Fibroblast of peridontal ligament (primary cell): ENCODE data around the gene CPNE1.
"Not testable (repeated sequence)": the region's sequence is repeated elsewhere in the genome, so short reads cannot be mapped to it uniquely, and the experiment has no call there.

Experiments
- DNase-seq: peaks from one replicate; pipeline ENCODE4 v3.0.0-alpha.2; 2010; ENCODE audit errors: extremely low read depth

CPNE1 gene

DNA sequence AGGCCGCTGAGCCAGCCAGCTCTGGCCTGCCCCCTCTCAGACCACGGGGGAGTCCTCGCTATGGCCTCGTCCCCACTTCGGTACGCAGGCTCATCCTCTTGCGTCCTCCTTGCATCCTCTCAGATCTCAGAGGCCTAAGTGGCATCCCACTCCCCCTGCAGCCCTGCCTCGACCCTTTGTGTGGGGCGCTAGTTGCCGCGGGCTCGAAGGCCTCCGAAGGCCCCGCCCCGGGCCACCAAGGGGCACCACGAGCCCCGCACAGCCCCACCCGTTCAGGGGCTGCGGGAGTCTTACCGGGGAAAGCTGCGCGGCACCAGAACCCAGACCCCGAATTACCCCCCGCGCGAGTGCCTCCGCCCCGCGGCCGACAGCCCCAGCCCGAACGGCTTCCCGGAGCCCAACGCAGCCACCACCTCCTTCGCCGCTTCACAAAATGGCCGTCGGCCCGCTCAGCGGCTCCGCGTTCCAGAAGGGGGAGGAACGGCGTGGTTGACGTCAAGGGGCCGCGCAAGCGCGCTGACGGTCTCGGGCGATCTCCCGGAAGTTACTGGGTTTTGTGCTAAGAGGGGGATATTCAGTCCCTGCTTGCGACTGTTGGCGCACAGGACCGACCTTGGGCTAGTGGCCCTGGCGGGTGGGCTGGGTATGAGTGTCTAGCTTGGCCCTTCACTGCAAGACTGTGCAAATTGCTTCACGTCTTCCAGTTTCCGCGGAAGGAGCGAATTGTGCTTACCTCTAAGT is at the start of gene CPNE1, which contains the start of gene RBM12:
Gene CPNE1, minus strand, starts transcription at position 435 of the 741 bp plus-strand sequence. CDS start 31,977 bp downstream, outside the sequence.
Gene RBM12, minus strand, starts transcription at position 435 of the 741 bp plus-strand sequence. CDS start 9,578 bp downstream, outside the sequence.
- DNase-seq = peak; percentile 93

DNA sequence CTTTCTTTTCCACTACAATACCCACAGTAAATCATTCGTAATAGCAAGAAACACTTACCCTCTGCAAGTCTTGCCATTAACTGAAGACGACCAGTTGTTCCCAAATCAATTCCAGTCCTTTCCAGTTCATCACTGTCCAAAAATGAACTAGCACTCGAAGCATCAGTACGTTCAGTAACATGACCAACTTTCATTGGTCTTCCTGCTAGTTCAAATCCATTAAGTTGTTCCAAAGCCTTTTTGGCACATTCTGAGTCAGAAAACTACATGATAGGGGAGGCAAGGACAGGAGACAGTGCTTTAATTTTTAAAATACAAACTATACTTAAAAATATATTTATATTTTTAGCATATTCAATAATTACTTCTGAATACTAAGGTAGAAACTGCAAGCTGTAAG is 49.4 kb upstream of the CPNE1 start:
- no peak for DNase-seq

DNA sequence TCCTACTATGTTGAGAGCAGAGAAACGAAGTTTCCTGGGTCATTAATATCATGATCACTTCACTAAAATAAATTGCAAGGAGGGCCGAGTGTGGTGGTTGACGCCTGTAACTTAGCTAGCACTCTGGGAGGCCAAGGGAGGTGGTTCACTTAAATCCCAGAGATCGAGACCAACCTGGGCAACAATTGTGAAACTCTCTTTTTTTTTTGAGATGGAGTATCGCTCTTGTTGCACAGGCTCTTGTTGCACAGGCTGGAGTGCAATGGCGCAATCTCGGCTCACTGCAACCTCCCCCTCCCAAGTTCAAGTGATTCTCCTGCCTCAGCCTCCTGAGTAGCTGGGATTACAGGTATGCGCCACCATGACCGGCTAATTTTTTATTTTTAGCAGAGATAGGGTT is 48.4 kb upstream of the CPNE1 start:
- not testable (repeated sequence) for DNase-seq

DNA sequence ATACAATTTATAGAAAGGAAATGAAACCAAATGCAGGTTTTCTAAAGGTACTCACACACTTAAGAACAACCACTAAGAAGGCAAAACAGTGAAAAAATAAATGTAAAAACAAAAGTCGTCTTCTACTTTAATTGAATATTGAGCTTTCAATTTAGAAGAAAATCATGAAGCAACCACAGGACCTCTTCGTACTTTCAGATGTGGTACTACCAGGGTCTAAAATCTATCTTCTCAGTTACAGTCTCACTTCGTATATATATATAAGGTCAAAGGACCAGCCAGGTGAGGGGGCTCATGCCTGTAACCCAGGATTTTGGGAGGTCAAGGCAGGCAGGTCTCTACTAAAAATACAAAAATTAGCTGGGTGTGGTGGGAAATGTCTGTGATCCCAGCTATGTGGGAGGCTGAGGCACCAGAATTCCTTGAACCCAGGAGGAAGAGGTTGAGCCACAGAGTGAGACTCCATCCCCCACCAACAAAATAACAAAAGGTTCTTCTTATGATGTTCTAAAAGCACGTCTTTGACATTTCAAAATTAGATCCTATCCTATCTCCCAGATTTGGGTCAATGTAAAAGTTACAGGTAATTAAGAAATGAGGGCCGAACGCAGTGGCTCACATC is 47.0 kb upstream of the CPNE1 start:
- no peak for DNase-seq

DNA sequence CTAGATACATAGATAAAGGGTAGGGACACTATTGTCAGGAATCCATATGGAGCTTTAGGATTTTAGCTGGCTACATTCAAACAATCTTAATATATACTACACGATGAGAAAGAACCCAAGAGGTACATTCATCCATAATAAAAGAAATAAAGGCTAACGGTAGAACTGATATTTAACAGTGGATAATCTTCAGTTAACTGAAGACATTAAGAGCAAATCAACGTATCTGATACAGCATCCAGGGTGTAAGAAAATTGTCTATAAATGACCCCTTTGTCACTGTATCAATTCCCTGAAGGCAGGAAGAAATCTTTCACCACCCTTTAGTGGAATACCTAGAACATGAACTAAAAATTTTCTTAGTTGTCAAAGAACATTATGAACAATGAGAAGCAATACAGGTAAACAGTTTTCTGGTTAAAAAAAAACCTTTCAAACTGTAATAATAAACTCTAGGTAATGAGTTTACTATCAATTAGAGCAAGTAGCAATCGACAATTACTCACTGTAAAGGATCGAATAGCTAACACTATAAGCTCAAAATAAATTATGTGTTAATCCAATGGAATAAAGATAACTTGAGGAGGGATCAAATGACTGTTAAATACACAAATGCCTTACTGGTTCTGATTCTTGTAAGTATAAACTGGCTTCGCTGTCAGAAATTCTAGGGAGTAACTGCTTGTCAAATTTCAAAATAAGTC is 46.3 kb upstream of the CPNE1 start:
- DNase-seq = no peak

DNA sequence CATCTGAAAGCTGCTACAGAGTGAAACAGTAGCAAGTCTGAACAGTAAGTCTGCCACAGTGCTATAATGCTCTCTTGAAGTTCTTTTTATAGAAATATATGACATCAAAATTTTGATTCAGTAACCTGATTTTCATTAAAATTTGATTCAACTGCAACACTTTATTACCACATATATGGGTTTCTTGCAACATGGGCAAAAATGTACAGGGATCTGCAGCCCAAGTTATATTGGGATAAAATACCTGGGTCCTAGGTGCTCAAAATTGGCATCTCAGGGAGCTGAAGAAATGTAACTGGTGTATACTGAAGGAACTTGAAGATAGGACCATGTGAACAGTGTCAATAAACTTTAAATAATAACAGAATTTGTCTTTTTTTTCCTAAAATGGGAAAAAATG is 45.3 kb upstream of the CPNE1 start:
- no peak for DNase-seq

DNA sequence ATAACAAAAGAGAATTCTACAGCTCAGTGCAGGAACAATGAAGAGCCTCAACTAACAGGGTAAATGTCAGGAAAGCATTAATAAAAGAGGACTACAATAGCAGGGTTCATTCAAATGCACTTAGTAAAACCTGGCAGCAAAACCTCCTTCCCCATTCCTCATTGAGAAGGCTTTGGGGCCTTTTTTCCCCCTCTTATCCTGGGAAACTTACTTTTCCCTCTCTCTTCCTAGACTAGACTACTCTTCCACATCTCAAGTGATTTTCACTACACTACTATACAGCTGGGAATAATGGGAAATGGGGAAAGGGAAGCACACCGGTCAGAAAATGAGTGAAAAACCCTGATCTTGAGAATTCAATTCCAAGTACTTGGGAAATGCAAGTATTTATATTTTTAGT is 44.6 kb upstream of the CPNE1 start:
- no peak for DNase-seq

DNA sequence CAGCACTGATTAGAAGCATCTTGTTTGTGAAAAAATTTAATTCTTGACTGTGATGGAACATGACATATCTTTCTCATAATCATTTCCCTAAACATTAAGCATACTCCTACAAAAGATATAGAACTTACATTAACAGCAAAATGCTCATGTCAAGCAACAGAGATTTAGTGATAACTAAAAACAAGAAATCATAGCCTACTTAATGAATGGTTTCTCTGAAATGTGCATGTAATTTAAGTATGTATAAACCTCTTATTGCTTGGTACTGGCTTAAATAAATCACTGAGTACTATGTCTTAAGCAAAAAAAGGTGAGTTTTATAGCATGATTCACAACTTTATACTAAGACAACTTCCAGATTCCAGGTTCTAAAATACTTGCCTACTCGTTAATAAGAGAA is 43.8 kb upstream of the CPNE1 start:
- no peak for DNase-seq

DNA sequence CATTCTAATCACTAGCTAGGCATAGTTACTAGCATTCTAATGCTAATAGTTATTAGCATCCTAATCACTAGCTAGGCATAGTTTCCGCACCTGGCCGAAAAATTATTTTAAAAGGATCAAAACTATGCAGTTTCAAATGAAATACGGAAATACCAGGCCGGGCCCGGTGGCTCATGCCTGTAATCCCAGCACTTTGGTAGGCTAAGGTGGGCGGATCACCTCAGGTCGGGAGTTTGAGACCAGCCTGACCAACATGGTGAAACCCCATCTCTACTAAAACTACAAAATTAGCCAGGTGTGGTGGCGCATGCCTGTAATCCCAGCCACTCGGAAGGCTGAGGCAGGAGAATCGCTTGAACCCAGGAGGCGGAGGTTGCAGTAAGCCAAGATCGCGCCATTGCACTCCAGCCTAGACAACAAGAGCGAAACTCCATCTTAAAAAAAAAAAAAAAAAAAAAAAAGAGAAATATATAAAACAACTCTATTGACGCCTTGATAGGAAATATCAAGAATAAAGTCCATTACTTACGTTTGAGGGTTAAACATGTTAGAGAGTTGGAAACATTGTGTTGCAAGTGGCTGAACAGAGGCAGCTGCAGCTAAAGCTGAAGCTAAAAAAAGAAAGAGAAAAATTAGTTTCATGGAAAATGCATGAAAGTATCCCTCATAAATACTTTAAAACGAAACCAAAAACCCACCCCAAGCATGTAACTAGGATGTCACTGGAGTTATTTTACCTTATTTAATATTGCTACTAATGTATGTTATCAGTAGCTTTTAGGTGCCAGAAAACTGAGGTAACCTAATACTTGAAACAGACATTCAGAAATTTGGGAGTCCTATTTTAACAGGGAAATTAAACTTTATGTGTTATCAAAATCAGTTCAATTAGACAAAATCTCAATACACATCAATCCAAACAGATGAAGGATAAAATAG is 42.2 kb upstream of the CPNE1 start:
- not testable (repeated sequence) for DNase-seq

DNA sequence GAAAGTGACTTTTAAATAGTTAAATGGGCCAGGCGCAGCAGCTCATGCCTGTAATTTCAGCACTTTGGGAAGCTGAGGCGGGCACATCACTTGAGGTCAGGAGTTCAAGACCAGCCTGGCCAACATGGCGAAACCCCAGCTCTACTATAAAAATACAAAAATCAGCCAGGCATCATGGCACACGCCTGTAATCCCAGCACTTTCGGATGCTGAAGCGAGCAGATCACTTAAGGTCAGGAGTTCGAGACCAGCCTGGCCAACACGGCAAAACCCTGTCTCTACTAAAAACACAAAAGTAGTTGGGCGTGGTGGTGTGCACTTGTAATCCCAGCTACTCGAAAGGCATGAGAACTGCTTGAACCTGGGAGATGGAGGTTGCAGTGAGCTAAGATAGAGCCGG is 41.2 kb upstream of the CPNE1 start:
- DNase-seq = not testable (repeated sequence)

DNA sequence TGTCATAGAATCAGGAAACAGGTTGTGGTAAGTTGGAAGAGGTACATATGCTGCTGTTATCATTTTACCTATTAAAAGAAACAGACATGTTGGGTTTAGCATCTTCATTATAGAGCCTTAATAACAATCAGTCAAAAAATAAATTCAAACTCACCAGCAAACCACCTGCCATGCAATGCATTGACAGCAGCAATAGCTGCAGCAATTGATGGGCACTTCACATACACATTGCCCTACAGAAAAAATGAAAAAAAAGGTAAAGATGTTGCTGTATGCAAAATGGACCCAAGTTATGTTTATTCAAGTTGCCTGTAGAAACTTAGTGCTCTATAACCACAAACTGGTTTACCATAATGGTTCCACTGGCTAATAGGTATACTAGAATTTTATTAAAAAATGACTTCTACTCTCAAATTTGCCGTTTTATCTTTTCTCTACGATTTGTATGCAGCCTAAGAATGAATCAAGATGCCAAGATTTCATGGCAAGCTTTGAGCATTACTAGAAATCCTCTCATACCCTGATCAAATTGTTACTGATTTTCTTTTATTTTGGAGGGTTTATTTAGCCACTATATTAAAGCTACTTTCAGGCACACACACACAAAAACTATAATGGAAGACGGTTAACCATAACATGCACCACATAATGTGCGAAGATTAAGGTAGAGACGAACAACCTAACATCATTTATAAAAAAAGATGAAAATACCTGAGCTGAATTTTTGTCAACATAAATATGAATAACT is 40.0 kb upstream of the CPNE1 start:
- no peak for DNase-seq

DNA sequence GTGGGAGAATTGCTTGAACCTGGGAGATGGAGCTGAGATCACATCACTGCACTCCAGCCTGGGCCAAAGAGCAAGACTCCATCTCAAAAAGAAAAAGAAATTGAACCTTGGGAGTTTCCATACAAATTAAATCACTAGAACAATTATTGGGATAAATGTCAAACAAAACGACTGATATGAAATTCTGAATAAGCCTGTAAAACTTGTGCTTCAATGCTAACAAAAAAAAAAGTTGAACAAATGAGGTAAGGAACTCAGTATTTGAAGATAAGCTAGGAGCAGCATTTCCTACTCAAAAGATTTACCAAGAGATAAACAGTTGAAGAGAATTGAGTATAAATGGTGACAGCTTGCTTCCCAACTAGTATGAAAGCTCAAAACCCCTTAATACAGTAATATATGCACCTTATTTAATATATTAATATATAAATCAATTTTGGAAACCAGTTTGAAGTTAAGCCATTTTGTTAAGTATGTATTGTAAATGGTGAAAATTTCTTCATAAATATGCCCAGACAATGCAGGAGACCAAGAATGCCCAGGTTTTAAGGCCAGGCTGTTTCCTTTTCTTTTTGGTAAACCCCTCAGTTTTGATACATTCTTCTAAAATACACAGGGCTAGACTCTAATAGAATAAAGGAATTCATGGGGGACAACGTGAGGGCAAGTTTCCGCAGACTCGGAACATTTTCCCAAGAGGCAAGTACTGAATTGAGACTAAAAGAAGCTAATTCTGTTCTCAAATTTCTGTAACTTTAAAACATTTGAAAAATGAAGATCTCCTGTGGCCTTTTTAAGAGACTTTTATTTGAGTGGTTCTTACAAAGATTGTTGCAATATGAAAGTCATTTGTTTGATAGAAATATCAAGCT is 38.4 kb upstream of the CPNE1 start:
- DNase-seq = no peak

DNA sequence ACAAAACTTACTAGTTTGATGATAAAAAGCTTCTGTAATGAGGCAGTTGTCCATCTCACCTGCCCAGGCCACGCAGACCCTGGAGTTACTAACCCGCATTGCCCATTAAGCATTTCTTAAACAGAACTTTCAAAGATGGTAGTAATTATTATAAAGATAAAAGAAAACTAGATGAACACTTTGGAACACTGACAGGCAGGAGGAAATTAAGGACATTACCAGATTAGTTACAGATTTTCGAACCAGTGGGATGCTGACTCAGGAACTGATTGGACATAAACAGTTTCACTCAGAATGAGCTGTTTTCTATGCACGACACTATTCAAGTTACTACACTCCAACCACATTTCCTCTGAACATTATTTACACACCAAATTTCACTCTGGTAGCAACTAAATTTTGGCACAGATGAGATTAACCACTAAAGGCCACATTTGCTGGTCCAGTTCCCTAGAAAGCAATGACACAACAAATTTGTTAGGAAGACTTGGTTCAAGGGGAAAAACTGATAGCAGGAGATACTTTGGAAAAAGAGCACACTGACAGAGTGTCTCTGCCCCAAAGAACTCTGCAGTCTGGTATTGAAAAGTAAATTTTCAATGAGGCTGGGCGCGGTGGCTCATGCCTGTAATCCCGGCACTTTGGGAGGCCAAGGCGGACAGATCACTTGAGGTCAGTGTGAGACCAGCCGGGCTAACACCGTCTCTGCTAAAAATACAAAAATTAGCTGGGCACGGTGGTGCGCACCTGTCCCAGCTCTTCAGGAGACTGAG is 37.5 kb upstream of the CPNE1 start:
- peak; percentile 96 for DNase-seq

DNA sequence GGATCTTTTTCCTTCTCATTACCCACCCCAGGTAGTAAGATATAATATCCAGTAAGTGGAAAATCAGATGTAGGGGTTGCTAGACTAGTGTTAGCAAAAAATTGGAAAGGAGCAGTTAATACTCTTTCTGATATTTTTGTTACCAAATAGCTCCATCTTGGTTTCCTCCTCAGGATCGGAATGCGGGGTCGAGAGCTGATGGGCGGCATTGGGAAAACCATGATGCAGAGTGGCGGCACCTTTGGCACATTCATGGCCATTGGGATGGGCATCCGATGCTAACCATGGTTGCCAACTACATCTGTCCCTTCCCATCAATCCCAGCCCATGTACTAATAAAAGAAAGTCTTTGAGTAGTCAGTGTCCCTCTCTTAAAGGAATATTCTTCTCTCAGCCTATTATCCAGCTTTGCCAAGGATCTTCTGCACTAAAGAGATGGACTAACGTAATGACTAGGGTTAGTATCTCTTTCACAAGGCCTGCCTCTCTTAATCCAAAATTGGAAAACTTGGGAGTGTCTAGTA is 36.0 kb upstream of the CPNE1 start:
- DNase-seq = no peak

DNA sequence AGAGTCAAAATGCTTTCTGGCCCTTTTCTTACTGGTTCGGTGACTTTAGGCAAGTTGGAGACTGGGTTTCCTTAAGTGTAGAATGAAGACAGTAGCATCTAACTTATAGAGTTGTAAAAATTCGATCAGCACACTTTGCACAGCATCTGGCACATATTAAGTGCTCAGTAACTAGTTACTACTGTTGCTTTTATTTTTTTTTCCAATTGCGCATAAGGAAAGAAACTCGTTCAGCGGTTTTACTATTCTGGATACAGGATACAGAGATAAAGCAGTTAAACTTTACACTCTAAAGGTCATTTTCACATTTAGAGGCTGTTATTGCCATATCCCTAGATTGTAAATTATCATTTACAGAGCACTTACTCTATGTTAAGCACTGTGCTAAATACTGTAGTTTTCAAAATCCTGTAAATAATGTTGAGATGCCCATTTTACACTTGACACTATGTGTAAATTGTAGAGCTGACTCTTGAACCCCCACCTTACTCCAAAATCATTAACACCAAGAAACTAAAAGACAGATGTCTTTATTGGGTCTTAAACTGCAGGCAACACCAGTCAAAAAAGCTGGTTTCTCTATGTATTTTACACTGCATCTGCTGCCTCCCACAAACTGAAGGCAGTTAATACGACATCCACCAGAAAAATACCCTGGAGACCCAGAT is 35.4 kb upstream of the CPNE1 start:
- DNase-seq = peak; percentile 43

DNA sequence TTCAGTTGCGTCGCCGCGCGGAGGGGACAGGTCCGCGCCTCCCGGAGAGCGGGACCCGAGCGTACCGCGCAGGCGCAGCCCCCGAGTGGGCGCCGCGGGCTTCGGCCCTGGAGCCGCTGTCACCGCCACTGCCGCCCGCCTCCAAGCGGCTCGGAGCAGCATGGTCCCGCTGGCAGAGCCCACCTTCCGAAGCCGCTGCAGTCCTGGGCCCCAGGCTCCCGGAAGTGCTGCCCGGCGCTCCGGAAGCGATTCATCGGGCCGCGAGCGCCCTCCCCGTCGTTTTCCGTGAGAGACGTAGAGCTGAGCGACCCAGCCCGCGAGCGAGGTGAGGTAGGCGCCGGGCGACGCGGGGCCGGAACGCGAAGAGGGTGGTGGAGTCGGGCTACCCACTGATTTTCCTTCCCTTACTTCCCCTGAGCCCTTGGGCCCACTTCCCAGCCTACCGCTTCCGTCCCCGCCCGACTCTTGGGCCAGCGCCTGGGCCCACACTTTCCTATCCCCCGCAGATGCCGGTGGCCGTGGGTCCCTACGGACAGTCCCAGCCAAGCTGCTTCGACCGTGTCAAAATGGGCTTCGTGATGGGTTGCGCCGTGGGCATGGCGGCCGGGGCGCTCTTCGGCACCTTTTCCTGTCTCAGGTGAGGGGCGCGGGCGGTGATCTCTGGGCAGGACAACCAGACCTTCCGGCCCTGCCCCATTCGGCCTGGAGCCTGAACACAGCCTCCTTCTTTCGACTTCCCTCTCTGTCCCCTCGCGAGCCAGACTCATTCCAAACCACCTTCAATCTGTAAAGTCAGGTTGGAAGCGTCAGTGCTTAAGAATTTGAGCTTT is 34.6 kb upstream of the CPNE1 start, which contains the start of the genes NFS1 and ROMO1:
Gene NFS1, minus strand, starts transcription at position 226 of the 830 bp plus-strand sequence. Its CDS starts 64 bp downstream, at position 162.
Gene ROMO1, plus strand, starts transcription at position 279 of the 830 bp plus-strand sequence. Its CDS starts 228 bp downstream, at position 507.
- peak; percentile 69 for DNase-seq
